HG03565 (cell line): ENCODE data around the gene BMF.
"Not testable (repeated sequence)": the region's sequence is repeated elsewhere in the genome, so short reads cannot be mapped to it uniquely, and the experiment has no call there.

Experiments
- ATAC-seq: cut with Tn5 transposase; IDR thresholded peaks from one replicate; pipeline ENCODE4 v1.9.1; 2021; ENCODE audit warnings: mild to moderate bottlenecking, moderate library complexity; ENCODE audit not compliant: unreplicated experiment

BMF gene

GRCh38 chr15:40128766-40129660, 20.3 kb upstream of the BMF start:
- no peak for ATAC-seq

DNA sequence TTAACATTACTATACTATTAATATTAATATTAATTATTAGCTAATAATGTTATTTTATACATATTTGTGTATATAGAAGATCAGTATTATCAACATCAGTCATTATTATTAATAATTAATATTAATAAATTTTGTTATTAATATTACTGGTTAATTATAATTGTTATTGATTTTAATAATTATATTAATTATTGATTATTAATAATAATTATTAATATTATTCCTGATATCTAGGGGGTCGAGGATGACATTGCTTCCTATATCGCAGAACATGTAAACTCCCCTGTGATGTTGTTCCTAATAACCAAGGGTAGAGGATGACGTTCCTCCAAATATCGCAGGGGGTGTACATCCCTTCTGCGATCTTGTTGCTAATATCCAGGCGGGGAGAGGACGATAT, 17.3 kb upstream of the BMF start:
- no peak for ATAC-seq

GRCh38 chr15:40124807-40125285, 16.2 kb upstream of the BMF start:
- not testable (repeated sequence) for ATAC-seq

DNA sequence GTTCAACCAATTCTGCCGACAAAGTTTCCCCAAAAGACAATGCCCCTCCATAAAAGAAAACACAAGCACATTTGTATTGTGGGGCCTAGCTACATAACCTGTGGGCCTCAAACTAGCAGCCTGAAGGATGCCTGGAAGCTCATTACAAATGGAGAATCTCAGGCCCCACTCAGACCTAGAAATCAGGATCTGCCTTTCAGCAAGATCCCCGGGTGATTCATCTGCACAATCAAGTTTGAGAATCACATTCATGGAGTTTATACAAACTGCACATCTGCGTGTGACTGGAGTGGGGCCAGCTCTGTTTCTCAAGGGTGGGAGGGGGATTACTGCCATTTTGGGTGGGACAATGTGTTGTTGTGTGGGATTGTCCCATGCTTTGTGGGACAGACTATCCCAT, 15.7 kb upstream of the BMF start:
- ATAC-seq = not testable (repeated sequence)

DNA sequence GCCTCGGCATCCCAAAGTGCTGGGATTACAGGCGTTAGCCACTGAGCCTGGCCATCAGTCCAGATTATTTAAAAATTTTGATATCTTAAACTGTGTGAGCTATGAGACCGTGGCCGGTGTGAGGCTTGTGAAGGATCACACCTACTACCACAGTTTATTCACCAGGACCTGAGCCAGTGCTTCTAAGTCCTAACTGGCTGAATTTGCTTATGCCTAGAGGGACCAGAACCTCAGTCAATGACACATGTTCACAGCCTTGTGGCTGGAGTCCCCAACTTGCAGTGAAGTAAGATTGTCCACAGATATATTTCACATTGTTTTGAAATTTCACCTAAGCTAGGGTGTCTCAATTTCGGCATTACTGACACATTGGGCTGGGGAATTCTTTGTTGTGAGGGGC, 15.2 kb upstream of the BMF start:
- not testable (repeated sequence) for ATAC-seq

DNA sequence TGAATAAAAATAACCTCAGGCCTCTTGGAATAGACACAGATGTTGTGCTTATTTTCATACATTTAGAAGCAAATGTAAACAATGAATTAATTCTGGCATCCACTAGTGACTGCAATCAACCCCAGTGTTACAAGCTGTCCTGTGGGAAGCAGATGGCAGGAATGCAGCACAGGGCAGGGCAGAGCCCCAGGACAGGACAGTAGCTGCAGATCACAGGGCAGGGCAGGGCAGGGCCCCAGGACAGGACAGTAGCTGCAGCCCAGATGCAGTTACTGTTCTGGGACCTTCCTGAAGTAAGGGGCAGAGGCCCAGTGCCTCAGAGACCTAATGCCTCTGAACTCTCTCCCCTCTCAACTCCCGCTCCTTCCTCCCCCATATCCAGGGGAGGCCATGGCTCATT, 14.3 kb upstream of the BMF start:
- ATAC-seq = not testable (repeated sequence)

DNA sequence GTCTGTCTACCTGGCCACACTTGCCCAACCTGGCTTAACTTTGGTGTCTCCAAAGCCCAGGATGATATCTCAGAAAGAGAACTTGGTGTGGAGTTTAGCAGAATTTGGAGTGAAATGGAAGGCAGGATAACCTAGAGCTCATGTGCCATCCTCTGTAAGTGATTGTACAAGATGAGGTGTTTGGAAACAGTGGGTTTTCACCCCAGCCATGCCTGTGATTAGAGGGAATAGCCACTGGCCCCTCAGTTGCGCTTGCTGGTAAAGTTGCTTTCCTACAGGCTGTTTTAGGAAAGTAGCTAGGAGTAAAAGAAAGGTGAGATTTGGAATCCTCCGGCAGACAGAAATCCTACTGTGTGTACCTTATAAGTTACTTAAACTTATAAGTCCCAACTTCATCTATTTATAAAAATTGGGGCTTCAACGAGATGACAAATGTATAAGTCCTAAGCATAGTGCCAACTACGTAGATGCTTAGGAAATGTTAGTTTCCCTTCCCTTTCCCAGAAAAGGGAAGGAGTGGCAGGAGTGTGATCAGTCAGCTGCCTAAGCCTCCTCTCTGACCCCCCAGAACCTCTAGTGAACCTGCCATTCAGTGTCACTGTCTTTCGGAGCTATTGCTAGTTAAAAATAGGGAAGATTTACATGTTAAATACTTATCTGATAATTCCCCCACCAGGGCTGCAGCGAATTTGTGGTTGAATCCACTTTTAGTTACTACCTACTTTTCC, 13.4 kb upstream of the BMF start:
- no peak for ATAC-seq

- no peak for ATAC-seq
Observed at GRCh38 chr15:40118473-40118872, 9.8 kb upstream of the BMF start.

GRCh38 chr15:40115670-40116093, 7.0 kb upstream of the BMF start:
- ATAC-seq = peak; percentile 94

GRCh38 chr15:40115106-40115505, 6.4 kb upstream of the BMF start:
- not testable (repeated sequence) for ATAC-seq

- no peak for ATAC-seq
Observed at GRCh38 chr15:40114218-40114617, 5.5 kb upstream of the BMF start.

DNA sequence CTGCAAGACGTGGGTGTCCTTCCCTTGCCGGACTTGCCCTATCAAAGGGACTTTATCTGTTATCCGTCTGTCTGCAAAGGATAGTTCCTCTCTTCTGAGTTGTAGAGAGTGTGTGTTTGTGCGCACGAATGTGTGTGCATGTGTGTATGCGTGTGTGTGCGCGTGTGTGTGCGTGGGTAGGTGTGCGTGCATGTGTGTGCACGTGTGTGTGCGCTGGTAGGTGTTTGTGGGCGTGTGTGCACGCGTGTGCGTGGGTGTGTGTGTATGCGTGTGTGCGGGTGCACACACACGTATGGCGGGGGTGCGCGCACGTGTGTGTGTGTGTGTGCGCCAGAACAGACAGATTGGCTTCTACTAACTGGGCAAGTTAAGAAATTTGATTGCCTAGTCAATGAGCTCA, 4.1 kb upstream of the BMF start:
- ATAC-seq = no peak

GRCh38 chr15:40111888-40112287, 3.2 kb upstream of the BMF start:
- no peak for ATAC-seq

DNA sequence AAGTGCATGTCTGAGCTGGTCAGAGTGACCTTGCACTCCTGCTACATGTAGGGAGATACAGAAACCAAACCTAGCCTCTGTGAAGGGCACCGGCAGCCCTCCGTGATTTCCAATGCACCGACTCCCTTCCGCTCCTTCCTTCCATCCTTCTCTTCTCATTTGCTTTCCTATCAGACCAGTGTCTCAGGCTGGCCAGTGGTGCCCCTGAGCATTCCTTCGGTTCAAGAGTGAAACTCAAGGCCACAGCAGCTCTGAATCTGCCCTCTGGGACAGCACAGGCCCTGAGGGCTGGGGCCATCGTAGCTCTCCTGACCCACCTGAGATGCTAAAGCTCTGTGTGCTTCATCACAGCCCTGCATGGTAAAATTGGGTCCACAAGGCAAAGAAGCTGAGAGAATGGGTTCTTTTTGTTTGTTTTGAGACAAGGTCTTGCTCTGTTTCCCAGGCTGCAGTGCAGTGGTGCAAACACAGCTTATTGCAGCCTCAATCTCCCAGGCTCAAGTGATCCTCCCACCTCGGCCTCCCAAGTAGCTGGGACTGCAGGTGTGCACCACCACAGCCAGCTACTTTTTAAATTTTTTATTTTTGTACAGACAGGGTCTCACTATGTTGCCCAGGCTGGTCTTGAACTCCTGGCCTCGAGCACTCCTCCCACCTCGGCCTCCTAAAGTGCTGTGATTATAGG, 2.3 kb upstream of the BMF start:
- no peak for ATAC-seq

DNA sequence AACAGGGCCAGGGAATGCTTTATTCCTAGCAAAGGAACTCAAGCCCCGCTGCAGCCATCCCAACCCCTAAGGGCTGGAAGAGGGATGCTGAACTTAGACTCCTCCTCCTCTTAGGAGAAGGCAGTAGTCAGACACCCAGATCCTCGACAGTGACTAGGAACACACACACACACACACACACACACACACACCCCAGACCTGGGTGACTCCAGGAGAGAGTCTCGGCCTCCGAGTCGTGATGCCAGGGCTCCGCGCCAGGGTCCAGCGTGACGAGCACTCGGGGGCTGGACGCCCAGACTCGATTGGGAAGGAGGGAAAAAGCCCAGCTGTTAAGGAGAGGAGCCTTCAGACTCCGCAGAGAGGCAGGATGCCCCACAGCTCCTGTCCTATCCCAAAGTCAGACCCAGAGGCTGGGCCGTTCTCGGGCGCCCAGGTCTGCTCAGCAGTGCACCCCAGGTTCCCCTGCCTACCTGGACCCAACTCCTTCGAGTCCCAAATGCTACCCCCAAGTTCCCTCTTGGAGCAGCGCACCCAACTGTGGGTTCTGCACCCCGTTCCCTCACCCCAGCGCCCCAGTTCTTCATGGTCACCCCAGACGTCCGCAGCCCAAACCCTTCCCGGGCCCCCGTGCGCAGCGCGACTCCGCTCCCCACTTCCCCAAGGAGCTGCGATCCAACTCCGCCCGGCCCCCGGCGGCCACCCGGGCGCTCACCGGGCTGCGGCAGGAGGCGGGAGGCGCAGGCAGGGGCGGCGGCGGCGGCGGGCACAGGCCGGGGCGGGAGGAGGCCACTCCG, 421 bp downstream of the BMF start:
- ATAC-seq = no peak

DNA sequence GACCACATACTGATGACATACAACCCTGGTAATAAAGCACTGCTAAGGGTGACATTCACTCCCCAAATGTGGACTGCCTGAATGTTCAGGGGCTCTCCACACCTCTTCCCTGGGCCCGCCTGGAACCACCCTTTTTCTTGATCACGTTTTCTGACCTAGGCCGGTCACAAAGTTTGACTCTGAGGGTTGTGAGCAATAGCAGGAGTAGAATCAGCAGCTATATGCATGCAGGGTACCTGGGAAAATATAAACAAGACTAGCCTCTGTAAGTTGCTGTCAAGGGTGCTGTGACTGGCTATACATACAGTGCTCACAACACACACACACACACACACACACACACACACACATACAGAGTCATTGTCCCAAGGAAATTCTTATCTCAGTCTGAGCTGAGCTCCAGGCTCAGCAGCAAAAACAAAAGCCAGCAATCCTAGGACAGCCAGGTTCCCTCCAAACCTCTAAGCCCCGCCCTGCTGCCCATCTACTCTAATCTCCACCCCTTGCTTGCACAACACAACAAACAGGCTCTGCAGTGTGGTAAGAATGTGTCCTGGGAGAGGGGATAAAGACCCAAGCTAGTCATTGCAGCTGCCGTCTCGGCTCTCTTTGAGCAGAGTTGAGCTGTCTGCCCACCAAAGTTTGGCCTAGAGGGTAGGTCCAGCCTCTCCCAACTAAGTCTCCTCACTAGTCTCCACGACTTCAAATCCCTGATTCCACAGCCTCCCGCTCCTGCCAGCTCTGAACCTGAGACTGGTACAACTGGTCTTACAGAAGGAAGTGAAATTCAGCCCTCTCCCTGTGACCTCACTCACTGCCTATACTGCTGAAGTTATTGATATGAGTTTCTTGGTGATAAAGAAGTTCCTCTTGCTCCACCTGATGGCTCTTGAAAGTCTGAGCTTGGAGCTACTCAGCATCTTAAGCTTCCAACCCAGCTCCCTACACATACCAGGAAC, 2.2 kb downstream of the BMF start:
- peak; percentile 35 for ATAC-seq

DNA sequence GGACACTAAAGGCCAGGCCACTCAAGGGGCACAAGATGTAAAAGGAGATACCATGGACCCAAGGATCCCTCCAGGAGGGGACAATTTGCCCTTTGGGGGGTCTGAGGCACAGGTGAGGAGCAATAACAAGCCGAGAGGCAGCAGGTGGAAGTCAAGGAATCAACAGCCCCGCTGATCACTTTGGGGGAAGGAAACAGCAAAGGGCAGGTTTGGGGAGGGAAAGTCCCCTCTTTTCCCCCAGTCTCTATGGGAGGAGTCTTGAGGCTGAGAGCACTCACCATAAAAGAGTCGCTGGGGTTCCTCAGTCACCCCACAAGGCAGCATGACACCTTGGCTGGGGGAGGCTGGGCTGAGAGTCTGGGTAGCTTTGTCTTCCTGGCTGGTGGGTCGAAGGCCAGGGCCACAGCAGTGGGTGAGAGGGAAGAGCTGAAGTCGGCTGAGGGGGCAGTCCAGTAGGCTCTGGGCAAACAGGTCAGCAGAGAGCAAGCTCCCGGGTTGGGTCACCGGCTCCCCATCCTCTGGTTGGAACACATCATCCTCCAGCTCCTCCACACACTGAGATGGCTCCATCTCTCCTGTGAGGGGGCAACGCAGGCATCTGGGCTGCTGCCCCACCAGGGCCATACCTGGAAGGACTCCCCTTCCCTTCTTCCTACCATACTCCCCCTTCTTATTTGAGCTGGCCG, 3.0 kb downstream of the BMF start:
- ATAC-seq = no peak

DNA sequence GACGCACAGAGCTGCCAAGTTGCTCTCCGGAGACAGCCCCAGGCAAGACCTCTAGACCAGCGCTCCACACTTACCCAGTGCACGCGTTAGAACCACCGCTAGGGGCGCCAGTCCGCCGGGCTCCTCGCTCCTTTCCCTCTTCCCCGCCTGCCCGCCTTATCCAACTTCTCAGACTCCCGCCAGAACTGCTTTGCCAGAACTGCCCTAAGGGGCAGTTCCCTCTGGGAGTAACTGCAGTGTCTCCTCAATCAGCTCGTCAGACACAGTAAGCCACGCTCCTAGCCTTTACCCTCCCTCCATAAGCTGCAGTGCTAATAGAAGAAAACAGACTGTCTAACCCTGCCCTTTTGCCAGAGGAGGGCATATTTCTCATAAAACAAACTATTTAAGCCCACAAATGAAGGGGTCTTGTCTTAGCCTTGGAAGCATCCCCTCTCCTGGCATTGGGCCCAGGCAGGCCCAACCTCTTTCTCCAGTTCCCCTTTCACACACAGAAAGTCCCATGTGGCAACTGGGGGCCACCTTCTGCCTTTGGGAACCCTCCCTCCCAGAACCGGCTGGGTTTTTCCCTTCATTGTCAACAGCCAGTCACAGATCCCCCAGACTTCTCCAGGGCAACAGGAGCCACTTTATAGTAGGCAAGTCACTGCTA, 3.7 kb downstream of the BMF start:
- peak; percentile 18 for ATAC-seq
